ENCODE results near the gene NFYC. TPM values are rescaled to one million over a fixed set of nuclear protein-coding genes. Genes with fewer than 3 reads are reported as not detected.

Gene NFYC
- total RNA-seq, 1 donor: 19.0 TPM

DNA sequence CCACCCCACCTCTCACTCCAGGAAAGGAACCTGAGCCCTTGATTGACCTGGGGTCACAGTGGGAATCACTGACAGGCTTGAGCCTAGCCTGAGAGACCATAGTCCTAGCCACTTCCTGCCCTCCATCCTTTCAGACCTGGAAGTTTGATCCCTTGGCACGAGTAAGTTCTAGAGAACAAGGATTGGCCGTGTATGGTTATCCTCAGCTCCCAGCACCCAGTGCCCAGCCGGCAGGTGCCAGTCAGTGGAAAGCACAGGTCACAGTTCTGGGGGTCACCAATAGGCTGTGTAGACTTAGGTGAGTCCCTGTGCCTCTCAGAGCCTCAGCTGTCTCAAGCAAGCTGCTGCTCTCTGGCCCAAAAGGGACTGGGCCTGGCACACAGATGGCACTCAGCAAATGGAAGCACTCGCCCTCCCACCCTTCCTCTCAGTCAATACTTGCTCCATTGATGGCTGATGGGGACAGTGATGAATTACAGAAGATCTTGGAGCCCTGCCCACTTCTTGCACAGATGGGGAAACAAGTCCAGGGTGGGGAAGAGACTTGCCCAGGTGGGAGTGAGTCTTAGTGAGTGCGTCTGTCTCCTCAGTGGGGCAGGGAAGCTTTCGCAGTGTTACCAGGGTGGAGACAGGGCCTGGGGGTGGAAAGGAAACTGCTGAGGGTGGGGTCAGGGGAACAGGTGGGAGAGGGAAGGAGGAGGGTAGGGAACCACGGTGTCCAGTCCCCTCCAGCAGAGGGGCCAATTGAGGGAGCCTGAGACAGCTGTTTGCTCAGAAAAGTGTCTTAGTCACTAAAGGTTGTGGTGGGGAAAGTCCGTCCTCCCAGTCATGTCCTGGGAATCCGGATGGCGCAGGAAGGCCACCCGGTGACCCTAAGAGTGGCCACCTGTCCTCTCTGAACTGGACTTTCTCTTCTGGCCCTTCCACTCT is 89.4 kb downstream of the NFYC start:
- TF ChIP-seq, protein P1, sequence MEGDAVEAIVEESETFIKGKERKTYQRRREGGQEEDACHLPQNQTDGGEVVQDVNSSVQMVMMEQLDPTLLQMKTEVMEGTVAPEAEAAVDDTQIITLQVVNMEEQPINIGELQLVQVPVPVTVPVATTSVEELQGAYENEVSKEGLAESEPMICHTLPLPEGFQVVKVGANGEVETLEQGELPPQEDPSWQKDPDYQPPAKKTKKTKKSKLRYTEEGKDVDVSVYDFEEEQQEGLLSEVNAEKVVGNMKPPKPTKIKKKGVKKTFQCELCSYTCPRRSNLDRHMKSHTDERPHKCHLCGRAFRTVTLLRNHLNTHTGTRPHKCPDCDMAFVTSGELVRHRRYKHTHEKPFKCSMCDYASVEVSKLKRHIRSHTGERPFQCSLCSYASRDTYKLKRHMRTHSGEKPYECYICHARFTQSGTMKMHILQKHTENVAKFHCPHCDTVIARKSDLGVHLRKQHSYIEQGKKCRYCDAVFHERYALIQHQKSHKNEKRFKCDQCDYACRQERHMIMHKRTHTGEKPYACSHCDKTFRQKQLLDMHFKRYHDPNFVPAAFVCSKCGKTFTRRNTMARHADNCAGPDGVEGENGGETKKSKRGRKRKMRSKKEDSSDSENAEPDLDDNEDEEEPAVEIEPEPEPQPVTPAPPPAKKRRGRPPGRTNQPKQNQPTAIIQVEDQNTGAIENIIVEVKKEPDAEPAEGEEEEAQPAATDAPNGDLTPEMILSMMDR (IDR thresholded peaks at IDR 0.05; ENCODE audit: insufficient read depth, low read depth, low read length): no peak
- DNase-seq (ENCODE audit: low read depth): no peak
- no peak overlapping the region for H3K4me3 ChIP-seq (ENCODE audit: low read depth, low read length)

DNA sequence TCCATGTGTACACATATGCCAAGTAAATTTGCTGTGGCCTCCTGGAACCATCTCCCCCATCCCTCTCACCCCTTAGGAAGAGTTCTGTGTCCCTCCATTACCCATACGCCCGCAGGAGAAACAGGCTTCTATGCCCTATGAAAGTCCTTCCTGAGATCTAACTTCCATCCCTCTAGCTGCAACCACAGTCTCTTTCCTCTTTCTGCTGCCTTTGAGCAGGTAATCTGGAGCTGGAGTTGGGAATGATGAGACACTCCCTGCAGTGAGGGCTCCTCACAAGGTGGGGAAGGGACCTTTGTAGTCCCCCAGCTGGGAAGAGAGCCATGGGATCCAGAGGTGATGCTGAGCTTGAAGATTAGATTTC is 90.1 kb downstream of the NFYC start:
- no peak overlapping the region for H3K4me3 ChIP-seq (ENCODE audit: low read depth, low read length)
- TF ChIP-seq, protein P1 (IDR thresholded peaks at IDR 0.05; ENCODE audit: insufficient read depth, low read depth, low read length): no peak
- DNase-seq (ENCODE audit: low read depth): no peak

DNA sequence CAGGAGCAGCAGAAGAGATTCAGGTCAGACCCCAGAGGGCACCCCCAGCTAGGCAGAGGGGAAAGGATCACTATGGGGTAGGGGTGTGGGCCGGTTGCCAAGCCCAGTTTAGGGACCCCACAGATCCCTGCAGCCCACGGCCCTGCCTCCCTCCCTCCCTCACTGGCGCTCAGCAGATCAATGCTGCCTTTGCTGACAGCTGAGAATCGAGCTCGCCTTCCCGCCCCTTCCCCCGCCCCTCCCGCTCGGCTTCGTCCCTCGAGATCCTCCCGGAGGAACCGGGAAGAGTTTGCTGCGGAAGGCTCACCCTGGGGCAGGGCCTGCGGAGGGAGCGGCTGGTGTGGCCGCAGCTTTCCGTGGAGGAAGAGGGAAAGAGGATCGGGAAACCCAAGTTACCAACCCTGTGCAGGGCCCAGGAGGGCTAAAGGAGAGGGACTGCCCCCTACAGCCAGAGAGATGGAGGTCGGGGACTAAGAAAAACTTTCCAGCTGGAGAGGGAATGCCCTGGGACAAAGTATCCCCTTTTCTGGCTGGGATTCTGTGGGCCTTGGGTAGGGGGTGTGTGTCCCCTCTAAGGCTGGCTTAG is 91.0 kb downstream of the NFYC start:
- DNase-seq (ENCODE audit: low read depth): no peak
- H3K4me3 ChIP-seq (ENCODE audit: low read depth, low read length): peak overlapping the region; percentile 18
- TF ChIP-seq, protein P1 (IDR thresholded peaks at IDR 0.05; ENCODE audit: insufficient read depth, low read depth, low read length): peak; percentile 20

DNA sequence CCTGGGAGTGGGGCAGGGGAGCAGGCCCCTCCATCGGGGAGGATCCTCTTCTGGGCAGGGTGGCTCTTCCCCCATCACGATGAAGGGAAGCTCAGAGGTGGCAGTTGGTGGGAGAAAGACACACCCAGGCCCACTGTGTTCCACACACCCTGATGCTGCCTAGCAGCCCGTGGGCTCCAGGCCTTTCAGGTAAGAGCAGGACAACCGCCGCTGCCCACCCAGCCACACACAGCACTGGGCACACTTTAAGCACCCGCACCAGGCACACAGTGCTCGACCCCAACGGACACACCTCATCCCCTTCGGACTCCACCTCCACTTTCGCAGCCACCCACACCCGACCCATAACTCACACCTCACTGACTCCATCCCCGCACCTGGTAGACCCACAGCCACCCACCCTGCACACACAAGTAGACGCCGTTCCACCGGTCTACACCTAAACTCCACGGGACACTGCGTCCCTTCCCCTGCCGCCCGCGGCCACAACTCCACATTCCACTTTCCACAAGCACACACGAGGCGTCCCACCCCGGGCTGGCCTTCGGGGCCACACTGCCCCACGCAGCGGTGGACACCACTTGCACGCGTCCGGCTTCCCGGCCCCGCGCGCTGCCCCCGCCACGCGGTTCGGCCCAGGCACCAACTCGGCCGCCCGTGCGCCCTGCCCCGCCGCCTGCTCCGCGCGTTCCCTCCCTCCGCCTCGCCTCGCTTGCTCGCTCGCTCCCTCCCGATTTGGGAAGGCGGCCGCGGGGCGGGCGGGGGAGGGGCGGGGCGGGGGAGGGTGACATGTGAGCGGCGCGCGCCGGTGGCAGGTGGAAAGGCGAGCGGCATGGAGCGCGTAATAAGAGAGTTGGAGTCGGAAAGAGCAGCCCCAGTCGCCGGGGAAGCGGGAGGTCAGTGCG is 91.7 kb downstream of the NFYC start, which contains the start of gene KCNQ4:
TSS of gene KCNQ4 (plus strand) at position 787 of the 905 bp plus-strand sequence. CDS start 307 bp downstream, outside the sequence.
- TF ChIP-seq, protein P1 (IDR thresholded peaks at IDR 0.05; ENCODE audit: insufficient read depth, low read depth, low read length): no peak
- no peak for DNase-seq (ENCODE audit: low read depth)
- H3K4me3 ChIP-seq (ENCODE audit: low read depth, low read length): peak within 1 kb of the TSS; percentile 37

DNA sequence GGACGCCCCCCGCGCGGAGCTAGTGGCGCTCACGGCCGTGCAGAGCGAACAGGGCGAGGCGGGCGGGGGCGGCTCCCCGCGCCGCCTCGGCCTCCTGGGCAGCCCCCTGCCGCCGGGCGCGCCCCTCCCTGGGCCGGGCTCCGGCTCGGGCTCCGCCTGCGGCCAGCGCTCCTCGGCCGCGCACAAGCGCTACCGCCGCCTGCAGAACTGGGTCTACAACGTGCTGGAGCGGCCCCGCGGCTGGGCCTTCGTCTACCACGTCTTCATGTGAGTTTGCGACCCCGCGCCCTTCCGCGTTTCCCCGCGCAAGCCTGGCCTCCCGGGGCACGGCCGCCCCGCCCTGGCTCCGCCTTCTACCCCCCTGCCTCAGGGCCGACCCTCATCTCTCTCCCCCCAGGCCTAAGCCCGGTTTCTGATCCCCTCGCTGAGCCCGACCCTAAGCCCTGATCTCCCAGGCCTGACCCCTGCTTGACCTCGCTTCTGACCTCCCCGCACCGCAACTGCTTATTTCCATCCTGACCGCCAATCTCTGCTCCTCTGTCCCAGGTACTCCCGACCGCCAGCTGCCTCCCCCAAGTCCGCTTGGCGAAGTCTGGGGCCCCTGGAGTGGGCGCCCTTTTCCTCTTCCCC is 92.8 kb downstream of the NFYC start:
- DNase-seq (ENCODE audit: low read depth): no peak
- peak overlapping the region; percentile 18 for H3K4me3 ChIP-seq (ENCODE audit: low read depth, low read length)
- TF ChIP-seq, protein P1 (IDR thresholded peaks at IDR 0.05; ENCODE audit: insufficient read depth, low read depth, low read length): no peak

DNA sequence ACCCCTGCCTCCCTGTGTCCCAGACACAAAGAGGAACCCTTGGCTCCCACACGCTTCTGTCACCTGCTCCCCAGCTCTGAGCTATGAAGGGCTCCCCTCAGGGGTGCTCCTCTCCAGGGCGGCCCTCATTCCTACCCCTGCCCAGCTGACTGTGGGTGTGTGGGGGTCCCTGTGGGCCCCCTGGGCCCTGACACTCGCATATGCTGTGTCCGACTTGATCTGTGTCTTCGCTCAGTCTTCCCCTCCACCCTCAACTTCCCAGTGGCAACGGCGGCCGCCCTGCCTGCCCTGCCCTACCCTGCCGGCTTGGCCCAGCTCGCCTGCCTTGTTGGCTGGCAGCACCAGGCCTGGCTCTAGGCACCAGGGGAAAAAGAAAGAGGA is 93.3 kb downstream of the NFYC start:
- no peak for DNase-seq (ENCODE audit: low read depth)
- TF ChIP-seq, protein P1 (IDR thresholded peaks at IDR 0.05; ENCODE audit: insufficient read depth, low read depth, low read length): no peak
- H3K4me3 ChIP-seq (ENCODE audit: low read depth, low read length): no peak overlapping the region

All from fibroblast of villous mesenchyme (primary cell).